ENCODE results near the gene PTPRN2. TPM values are rescaled to one million over a fixed set of nuclear protein-coding genes. Genes with fewer than 3 reads are reported as not detected.
"Not testable (repeated sequence)": the region's sequence is repeated elsewhere in the genome, so short reads cannot be mapped to it uniquely, and the experiment has no call there.

PTPRN2 gene
- total and polyA plus RNA-seq, 2 of the 8 experiments (the other 6 are each of a cell fraction or from before 2014, with no cell fraction given), result 2.6 to 4.5 TPM

DNA sequence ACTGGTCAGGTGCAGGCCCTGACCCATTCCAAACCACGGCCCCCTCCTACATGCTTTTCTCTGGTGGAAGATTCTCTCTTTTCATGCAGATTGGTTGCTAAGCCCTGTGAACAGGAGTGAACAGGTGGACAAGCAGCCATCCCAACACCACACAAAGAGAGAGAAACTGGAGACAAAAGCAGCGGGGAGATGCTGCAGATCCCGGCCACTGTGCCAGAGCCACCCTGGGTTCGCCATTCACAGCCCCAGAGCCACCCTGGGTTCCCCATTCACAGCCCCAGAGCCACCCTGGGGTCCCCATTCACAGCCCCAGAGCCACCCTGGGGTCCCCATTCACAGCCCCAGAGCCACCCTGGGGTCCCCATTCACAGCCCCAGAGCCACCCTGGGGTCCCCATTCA, 239.6 kb downstream of the PTPRN2 start:
- H3K36me3 ChIP-seq (ENCODE audit: control insufficient read depth in 2 of 4, insufficient read depth in 4 of 4, low read length in 3 of 4); H3K4ac ChIP-seq (replicated peaks; ENCODE audit: insufficient read length, low read depth, low read length); H3K56ac ChIP-seq (replicated peaks; ENCODE audit: insufficient read length, low read depth, low read length); H3K18ac ChIP-seq (ENCODE audit: extremely low read depth, low read length); H3K27ac ChIP-seq (ENCODE audit: low read depth, low read length); H2AFZ ChIP-seq (ENCODE audit: low read length); H2BK5ac ChIP-seq (ENCODE audit: low read depth, low read length); H4K91ac ChIP-seq (replicated peaks; ENCODE audit: insufficient read length, low read length); H2BK15ac ChIP-seq (ENCODE audit: low read length); H2AK5ac ChIP-seq (ENCODE audit: low read depth, low read length); H2BK20ac ChIP-seq (ENCODE audit: low read length); H3K14ac ChIP-seq (ENCODE audit: insufficient read length); H2BK120ac ChIP-seq (replicated peaks; ENCODE audit: low read depth, low read length); H3K9me3 ChIP-seq (ENCODE audit: insufficient read depth in 2 of 2, low read depth in 1 of 2, low read length in 1 of 2); H3K9ac ChIP-seq (replicated peaks in 1 of 4; ENCODE audit: extremely low read depth in 1 of 4, low read depth in 3 of 4, low read length in 3 of 4); H3K23me2 ChIP-seq (ENCODE audit: low read depth, low read length); H3K23ac ChIP-seq (ENCODE audit: insufficient read length); H2BK12ac ChIP-seq (ENCODE audit: low read depth, low read length); FAIRE-seq; H3K4me2 ChIP-seq (ENCODE audit: insufficient read depth in 1 of 2, low read depth in 2 of 2, low read length in 2 of 2); H3K4me3 ChIP-seq (ENCODE audit: extremely low read depth in 1 of 4, insufficient read depth in 2 of 4, low read depth in 3 of 4, low read length in 4 of 4); H3K79me1 ChIP-seq (ENCODE audit: low read depth, low read length); POLR2A ChIA-PET (ENCODE audit: partially characterized antibody); DNase-seq (ENCODE audit: low read depth in 1 of 2, low spot score in 2 of 2); H3K4me1 ChIP-seq (replicated peaks in 1 of 4; ENCODE audit: control insufficient read depth in 3 of 4, insufficient read depth in 4 of 4, low read length in 3 of 4); CTCF ChIA-PET (ENCODE audit: partially characterized antibody); H4K5ac ChIP-seq (ENCODE audit: insufficient read length, low read depth, low read length); H4K8ac ChIP-seq (ENCODE audit: extremely low read depth, insufficient read depth, low read length); H4K20me1 ChIP-seq (replicated peaks in 1 of 2; ENCODE audit: control insufficient read depth in 1 of 2, insufficient read depth in 2 of 2, low read length in 2 of 2); H3K79me2 ChIP-seq (ENCODE audit: control insufficient read depth in 1 of 2, insufficient read depth in 2 of 2, low read length in 2 of 2): not testable (repeated sequence)
- 67% methylated on average over 4 of the region's 4 CpGs; no CpG with 5 or more reads in 1 of the 2 experiments for WGBS, 2 experiments (ENCODE audit: extremely low coverage in 1 of 2, insufficient coverage in 1 of 2, insufficient read length in 1 of 2, insufficient replicate concordance in 2 of 2, low coverage in 1 of 2, low lambda C conversion rate in 2 of 2, missing lambda C conversion rate in 1 of 2)
- peaks cover 0 to 20% (median 11%) of the 10 kb centered on the region in 4 experiments; a peak in 4 of 7 replicates for H3K27me3 ChIP-seq (replicated peaks in 1 of 4; ENCODE audit: control insufficient read depth in 3 of 4, extremely low read depth in 1 of 4, insufficient read depth in 3 of 4, low read length in 3 of 4)

Data from H1 (cell line).